Measurements from ENCODE around the gene WNT7B. TPM values are rescaled to one million over a fixed set of nuclear protein-coding genes. Genes with fewer than 3 reads are reported as not detected.

Gene WNT7B
- total and polyA plus RNA-seq, 10 of the 15 experiments (the other 5 are each of a cell fraction or from before 2014, with no cell fraction given): 0.12 TPM; not detected in 9

DNA sequence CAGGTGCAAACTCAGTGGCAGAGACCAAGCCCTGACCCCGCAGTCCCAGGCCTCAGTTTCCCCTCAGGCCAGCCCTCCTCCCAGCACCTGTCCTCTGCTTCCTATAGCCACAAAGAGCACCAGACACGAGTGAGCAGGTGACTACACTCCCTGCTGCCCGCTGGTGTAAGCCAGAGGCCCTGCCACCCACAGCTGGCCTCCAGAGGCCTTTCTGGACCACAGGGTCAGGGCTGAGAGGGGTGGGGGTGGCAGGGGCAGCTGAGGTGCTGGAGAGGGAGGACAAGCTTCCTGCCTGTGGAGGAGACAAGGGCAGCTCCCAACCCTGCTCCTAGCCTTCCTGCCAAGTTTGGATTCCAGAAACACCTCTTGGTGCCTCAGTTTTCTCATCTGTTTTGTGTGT, 31.3 kb upstream of the WNT7B start (continued):
- TF ChIP-seq, protein P1, sequence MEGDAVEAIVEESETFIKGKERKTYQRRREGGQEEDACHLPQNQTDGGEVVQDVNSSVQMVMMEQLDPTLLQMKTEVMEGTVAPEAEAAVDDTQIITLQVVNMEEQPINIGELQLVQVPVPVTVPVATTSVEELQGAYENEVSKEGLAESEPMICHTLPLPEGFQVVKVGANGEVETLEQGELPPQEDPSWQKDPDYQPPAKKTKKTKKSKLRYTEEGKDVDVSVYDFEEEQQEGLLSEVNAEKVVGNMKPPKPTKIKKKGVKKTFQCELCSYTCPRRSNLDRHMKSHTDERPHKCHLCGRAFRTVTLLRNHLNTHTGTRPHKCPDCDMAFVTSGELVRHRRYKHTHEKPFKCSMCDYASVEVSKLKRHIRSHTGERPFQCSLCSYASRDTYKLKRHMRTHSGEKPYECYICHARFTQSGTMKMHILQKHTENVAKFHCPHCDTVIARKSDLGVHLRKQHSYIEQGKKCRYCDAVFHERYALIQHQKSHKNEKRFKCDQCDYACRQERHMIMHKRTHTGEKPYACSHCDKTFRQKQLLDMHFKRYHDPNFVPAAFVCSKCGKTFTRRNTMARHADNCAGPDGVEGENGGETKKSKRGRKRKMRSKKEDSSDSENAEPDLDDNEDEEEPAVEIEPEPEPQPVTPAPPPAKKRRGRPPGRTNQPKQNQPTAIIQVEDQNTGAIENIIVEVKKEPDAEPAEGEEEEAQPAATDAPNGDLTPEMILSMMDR (IDR thresholded peaks at IDR 0.05 in 2 of 3, conservative IDR thresholded peaks at IDR 0.05 in 1 of 3; ENCODE audit: control insufficient read depth in 2 of 3, extremely low read depth in 1 of 3, insufficient read depth in 1 of 3, low read depth in 3 of 3, low read length in 3 of 3): no peak
- TF ChIP-seq, protein P2, sequence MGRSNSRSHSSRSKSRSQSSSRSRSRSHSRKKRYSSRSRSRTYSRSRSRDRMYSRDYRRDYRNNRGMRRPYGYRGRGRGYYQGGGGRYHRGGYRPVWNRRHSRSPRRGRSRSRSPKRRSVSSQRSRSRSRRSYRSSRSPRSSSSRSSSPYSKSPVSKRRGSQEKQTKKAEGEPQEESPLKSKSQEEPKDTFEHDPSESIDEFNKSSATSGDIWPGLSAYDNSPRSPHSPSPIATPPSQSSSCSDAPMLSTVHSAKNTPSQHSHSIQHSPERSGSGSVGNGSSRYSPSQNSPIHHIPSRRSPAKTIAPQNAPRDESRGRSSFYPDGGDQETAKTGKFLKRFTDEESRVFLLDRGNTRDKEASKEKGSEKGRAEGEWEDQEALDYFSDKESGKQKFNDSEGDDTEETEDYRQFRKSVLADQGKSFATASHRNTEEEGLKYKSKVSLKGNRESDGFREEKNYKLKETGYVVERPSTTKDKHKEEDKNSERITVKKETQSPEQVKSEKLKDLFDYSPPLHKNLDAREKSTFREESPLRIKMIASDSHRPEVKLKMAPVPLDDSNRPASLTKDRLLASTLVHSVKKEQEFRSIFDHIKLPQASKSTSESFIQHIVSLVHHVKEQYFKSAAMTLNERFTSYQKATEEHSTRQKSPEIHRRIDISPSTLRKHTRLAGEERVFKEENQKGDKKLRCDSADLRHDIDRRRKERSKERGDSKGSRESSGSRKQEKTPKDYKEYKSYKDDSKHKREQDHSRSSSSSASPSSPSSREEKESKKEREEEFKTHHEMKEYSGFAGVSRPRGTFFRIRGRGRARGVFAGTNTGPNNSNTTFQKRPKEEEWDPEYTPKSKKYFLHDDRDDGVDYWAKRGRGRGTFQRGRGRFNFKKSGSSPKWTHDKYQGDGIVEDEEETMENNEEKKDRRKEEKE (IDR thresholded peaks at IDR 0.05): no peak
- TF ChIP-seq, protein P3, sequence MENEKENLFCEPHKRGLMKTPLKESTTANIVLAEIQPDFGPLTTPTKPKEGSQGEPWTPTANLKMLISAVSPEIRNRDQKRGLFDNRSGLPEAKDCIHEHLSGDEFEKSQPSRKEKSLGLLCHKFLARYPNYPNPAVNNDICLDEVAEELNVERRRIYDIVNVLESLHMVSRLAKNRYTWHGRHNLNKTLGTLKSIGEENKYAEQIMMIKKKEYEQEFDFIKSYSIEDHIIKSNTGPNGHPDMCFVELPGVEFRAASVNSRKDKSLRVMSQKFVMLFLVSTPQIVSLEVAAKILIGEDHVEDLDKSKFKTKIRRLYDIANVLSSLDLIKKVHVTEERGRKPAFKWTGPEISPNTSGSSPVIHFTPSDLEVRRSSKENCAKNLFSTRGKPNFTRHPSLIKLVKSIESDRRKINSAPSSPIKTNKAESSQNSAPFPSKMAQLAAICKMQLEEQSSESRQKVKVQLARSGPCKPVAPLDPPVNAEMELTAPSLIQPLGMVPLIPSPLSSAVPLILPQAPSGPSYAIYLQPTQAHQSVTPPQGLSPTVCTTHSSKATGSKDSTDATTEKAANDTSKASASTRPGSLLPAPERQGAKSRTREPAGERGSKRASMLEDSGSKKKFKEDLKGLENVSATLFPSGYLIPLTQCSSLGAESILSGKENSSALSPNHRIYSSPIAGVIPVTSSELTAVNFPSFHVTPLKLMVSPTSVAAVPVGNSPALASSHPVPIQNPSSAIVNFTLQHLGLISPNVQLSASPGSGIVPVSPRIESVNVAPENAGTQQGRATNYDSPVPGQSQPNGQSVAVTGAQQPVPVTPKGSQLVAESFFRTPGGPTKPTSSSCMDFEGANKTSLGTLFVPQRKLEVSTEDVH (IDR thresholded peaks at IDR 0.05; ENCODE audit: low read depth, partially characterized antibody): no peak
